ENCODE results near the gene ZDHHC3. TPM values are rescaled to one million over a fixed set of nuclear protein-coding genes. Genes with fewer than 3 reads are reported as not detected.
A peak's percentile ranks its signal among the peaks of the same experiment; 100 is the strongest.

Gene ZDHHC3
- total and polyA plus RNA-seq, 2 donors (not counting 1 experiment from before 2014, with no cell fraction given), result 37.2 to 52.6 TPM

GRCh38 chr3:44954304-44954703 lies 21.7 kb downstream of the ZDHHC3 start:
- H3K27ac Mint-ChIP-seq, result peak overlapping the region; percentile 22
- DNase-seq (no peak), ATAC-seq (ENCODE audit: low read depth) (no peak)
- H3K4me1 Mint-ChIP-seq, result peaks cover 50% of the 10 kb centered on the region
- no peaks in the 10 kb centered on the region for H3K9me3 ChIP-seq (ENCODE audit: control extremely low read depth in 1 of 3, control insufficient read depth in 2 of 3, insufficient read depth in 1 of 3, low read length in 2 of 3)
- peaks cover 27% of the 10 kb centered on the region for H4K20me1 ChIP-seq (ENCODE audit: control insufficient read depth, insufficient read depth, low read length, poor library complexity, severe bottlenecking)
- H3K4me1 ChIP-seq (ENCODE audit: control insufficient read depth in 2 of 2, insufficient read depth in 2 of 2, low read length in 2 of 2), result peaks cover 11 to 29% of the 10 kb centered on the region in 2 donors
- H3K4me2 ChIP-seq (replicated peaks; ENCODE audit: low read depth, low read length, poor library complexity, severe bottlenecking), result no peak overlapping the region
- intact Hi-C loops (cut with micrococcal nuclease), result no loop called here
- H3K27me3 ChIP-seq (replicated peaks in 1 of 4; ENCODE audit: control extremely low read depth in 1 of 4, control insufficient read depth in 3 of 4, insufficient read depth in 4 of 4, low read length in 3 of 4), result no peaks in the 10 kb centered on the region
- CTCF ChIA-PET, result no interaction called here
- no peak overlapping the region for H2AFZ ChIP-seq (ENCODE audit: insufficient read depth, low read depth, low read length, poor library complexity, severe bottlenecking)
- no peaks in the 10 kb centered on the region for H3K27me3 Mint-ChIP-seq
- POLR2A ChIA-PET, result no interaction called here
- H3K9ac ChIP-seq (ENCODE audit: low read length), result no peak overlapping the region
- no peak overlapping the region for H3K4me3 Mint-ChIP-seq
- H3K27ac ChIP-seq (ENCODE audit: low read length in 2 of 2), result no peak overlapping the region
- H3K79me2 ChIP-seq (ENCODE audit: control insufficient read depth, insufficient read depth, low read length), result peaks cover 60% of the 10 kb centered on the region
- H3K4me3 ChIP-seq (ENCODE audit: control extremely low read depth in 1 of 5, extremely low read depth in 1 of 5, insufficient read depth in 1 of 5, low read depth in 2 of 5, low read length in 4 of 5), result no peak overlapping the region
- no peak for TF ChIP-seq EZH2 (IDR thresholded peaks at IDR 0.05; ENCODE audit: borderline replicate concordance, insufficient read depth, low read depth, low read length, poor library complexity, severe bottlenecking)
- TF ChIP-seq, protein P1, sequence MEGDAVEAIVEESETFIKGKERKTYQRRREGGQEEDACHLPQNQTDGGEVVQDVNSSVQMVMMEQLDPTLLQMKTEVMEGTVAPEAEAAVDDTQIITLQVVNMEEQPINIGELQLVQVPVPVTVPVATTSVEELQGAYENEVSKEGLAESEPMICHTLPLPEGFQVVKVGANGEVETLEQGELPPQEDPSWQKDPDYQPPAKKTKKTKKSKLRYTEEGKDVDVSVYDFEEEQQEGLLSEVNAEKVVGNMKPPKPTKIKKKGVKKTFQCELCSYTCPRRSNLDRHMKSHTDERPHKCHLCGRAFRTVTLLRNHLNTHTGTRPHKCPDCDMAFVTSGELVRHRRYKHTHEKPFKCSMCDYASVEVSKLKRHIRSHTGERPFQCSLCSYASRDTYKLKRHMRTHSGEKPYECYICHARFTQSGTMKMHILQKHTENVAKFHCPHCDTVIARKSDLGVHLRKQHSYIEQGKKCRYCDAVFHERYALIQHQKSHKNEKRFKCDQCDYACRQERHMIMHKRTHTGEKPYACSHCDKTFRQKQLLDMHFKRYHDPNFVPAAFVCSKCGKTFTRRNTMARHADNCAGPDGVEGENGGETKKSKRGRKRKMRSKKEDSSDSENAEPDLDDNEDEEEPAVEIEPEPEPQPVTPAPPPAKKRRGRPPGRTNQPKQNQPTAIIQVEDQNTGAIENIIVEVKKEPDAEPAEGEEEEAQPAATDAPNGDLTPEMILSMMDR (IDR thresholded peaks at IDR 0.05), result no peak
- H3K36me3 ChIP-seq (replicated peaks in 1 of 2; ENCODE audit: control extremely low read depth in 1 of 2, control insufficient read depth in 1 of 2, extremely low read depth in 1 of 2, insufficient read depth in 2 of 2, low read length in 1 of 2), result peaks cover 0 to 16% of the 10 kb centered on the region in 2 experiments
- no peaks in the 10 kb centered on the region for H3K9me3 Mint-ChIP-seq (ENCODE audit: insufficient read depth)
- WGBS (ENCODE audit: insufficient coverage), result 80% methylated on average over 2 of the region's 5 CpGs

DNA sequence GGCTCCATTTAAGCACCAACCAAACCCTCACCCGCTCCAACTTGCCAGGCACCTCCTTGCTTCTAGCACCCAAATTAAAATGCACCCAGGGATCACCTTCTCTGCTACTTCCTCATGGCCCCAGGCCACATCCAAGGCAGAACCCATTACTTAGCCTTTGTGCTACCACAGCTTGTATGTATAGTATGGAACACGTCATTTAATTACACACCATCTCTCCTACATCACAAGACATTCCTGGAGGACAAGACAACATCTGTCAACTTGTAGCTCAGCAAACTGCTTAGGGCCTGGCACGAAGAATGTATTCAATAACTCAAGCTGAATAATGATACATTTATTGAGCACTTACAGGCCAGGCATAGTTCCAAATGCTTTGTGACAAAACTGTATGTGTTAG lies 23.3 kb downstream of the ZDHHC3 start:
- intact Hi-C loops (cut with micrococcal nuclease), result no loop called here
- 100% methylated on average over 1 of the region's 3 CpGs for WGBS (ENCODE audit: insufficient coverage)
- Mint-ChIP-seq H3K4me3 (no peak overlapping the region), H3K27ac (no peak overlapping the region), H3K27me3 (no peaks in the 10 kb centered on the region), H3K9me3 (ENCODE audit: insufficient read depth) (no peaks in the 10 kb centered on the region), H3K4me1 (peaks cover 50% of the 10 kb centered on the region)
- Histone ChIP-seq H3K4me3 (ENCODE audit: control extremely low read depth in 1 of 5, extremely low read depth in 1 of 5, insufficient read depth in 1 of 5, low read depth in 2 of 5, low read length in 4 of 5) (no peak overlapping the region), H3K27me3 (replicated peaks in 1 of 4; ENCODE audit: control extremely low read depth in 1 of 4, control insufficient read depth in 3 of 4, insufficient read depth in 4 of 4, low read length in 3 of 4) (no peaks in the 10 kb centered on the region), H3K36me3 (replicated peaks in 1 of 2; ENCODE audit: control extremely low read depth in 1 of 2, control insufficient read depth in 1 of 2, extremely low read depth in 1 of 2, insufficient read depth in 2 of 2, low read length in 1 of 2) (peaks cover 0 to 2% of the 10 kb centered on the region in 2 experiments), H3K4me2 (replicated peaks; ENCODE audit: low read depth, low read length, poor library complexity, severe bottlenecking) (no peak overlapping the region), H3K4me1 (ENCODE audit: control insufficient read depth in 2 of 2, insufficient read depth in 2 of 2, low read length in 2 of 2) (peaks cover 11 to 29% of the 10 kb centered on the region in 2 donors), H3K27ac (ENCODE audit: low read length in 2 of 2) (no peak overlapping the region), H3K9me3 (ENCODE audit: control extremely low read depth in 1 of 3, control insufficient read depth in 2 of 3, insufficient read depth in 1 of 3, low read length in 2 of 3) (no peaks in the 10 kb centered on the region), H3K9ac (ENCODE audit: low read length) (no peak overlapping the region), H4K20me1 (ENCODE audit: control insufficient read depth, insufficient read depth, low read length, poor library complexity, severe bottlenecking) (peaks cover 18% of the 10 kb centered on the region), H3K79me2 (ENCODE audit: control insufficient read depth, insufficient read depth, low read length) (peaks cover 51% of the 10 kb centered on the region), H2AFZ (ENCODE audit: insufficient read depth, low read depth, low read length, poor library complexity, severe bottlenecking) (no peak overlapping the region)
- ChIA-PET POLR2A (no interaction called here), CTCF (interaction anchor here (1.1 kb wide), 1 partner anchor 12 kb away, joined by 3 read pairs; no protein-coding TSS in a partner anchor)
- DNase-seq (no peak), ATAC-seq (ENCODE audit: low read depth) (no peak)
- TF ChIP-seq EZH2 (IDR thresholded peaks at IDR 0.05; ENCODE audit: borderline replicate concordance, insufficient read depth, low read depth, low read length, poor library complexity, severe bottlenecking), result no peak
- TF ChIP-seq, protein P1 (IDR thresholded peaks at IDR 0.05), result no peak
